BE2C (cell line): Measurements from ENCODE around the gene THAP11. TPM values are rescaled to one million over a fixed set of nuclear protein-coding genes. Genes with fewer than 3 reads are reported as not detected.

Experiments used
- DNase-seq: peaks from one replicate; pipeline ENCODE4 v3.0.0-alpha.2; 2020
- H3K27me3 ChIP-seq: fragments of 250-450 bp; sonication (Bioruptor Pico); 2 replicates; pipeline ENCODE4 v1.5.1; 2020; ENCODE audit warnings: mild to moderate bottlenecking
- H3K36me3 ChIP-seq: fragments of 250-450 bp; sonication (Bioruptor Pico); 2 replicates; pipeline ENCODE4 v1.5.1; 2020; ENCODE audit warnings: mild to moderate bottlenecking
- H3K4me1 ChIP-seq: fragments of 250-450 bp; sonication (Bioruptor Pico); 2 replicates; pipeline ENCODE4 v1.5.1; 2020
- H3K4me3 ChIP-seq: 2 replicates; pipeline ENCODE4 v1.5.1; 2011; ENCODE audit warnings: low read depth, low read length
- H3K9me3 ChIP-seq: fragments of 250-450 bp; sonication (Bioruptor Pico); 2 replicates; pipeline ENCODE4 v1.5.1; 2020
- polyA plus RNA-seq: library from polyadenylated mRNA; unstranded; fragments of >200 nt; gene quantifications from one replicate; pipeline ENCODE4 v1.2.1, GENCODE V29; 2012; ENCODE audit warnings: low read depth, missing spikeins; ENCODE audit not compliant: insufficient read length, insufficient read depth
- TF ChIP-seq, protein P1 (sequence below): IDR thresholded peaks from 2 replicates; pipeline ENCODE4 v1.5.1; 2012; ENCODE audit warnings: mild to moderate bottlenecking, low read depth, low read length

THAP11 gene
- 116 TPM for polyA plus RNA-seq

DNA sequence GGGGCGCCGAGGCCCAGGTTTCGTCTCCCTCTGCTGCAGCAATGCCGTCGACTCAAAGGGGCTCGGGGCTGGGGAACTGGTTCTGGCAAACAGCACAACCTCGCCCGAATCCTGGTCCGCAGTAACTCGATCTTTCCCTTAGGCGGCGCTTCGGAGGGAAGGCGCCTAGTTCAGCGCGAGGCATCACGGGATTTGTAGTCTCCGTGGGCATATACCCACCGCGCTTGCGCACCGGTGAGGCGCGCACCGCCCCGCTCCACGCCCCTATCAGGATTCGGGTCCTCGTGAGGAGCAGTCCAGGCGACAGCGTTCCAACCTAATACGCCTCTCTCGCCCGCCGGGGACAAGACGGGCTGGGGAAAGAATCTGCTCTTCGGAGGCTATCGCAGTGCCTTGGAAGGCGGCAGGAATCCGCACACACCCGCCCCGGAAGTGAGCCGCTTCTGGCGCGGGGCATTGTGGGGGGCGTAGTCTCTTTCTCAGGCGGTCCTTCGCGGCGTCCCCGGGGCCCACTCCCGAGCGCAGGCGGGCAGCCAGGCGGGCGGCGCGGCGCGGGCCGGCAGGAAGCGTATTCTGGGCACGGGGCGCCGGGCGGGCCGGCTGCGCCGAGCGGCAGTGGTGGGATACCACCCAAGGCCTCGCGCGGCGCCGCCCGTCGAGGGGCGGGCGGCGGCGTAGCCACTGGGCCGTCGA lies at the start of gene THAP11:
Gene THAP11 (plus strand): TSS at position 505 of the 693 bp plus-strand sequence. CDS start 235 bp downstream, outside the sequence.
- Histone ChIP-seq H3K4me1 (no peaks in the 10 kb centered on the region), H3K9me3 (no peaks in the 10 kb centered on the region), H3K4me3 (peak within 1 kb of the TSS; percentile 92), H3K27me3 (no peaks in the 10 kb centered on the region), H3K36me3 (no peaks in the 10 kb centered on the region)
- DNase-seq, result peak; percentile 96
- TF ChIP-seq, protein P1, sequence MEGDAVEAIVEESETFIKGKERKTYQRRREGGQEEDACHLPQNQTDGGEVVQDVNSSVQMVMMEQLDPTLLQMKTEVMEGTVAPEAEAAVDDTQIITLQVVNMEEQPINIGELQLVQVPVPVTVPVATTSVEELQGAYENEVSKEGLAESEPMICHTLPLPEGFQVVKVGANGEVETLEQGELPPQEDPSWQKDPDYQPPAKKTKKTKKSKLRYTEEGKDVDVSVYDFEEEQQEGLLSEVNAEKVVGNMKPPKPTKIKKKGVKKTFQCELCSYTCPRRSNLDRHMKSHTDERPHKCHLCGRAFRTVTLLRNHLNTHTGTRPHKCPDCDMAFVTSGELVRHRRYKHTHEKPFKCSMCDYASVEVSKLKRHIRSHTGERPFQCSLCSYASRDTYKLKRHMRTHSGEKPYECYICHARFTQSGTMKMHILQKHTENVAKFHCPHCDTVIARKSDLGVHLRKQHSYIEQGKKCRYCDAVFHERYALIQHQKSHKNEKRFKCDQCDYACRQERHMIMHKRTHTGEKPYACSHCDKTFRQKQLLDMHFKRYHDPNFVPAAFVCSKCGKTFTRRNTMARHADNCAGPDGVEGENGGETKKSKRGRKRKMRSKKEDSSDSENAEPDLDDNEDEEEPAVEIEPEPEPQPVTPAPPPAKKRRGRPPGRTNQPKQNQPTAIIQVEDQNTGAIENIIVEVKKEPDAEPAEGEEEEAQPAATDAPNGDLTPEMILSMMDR, result peak; percentile 78

DNA sequence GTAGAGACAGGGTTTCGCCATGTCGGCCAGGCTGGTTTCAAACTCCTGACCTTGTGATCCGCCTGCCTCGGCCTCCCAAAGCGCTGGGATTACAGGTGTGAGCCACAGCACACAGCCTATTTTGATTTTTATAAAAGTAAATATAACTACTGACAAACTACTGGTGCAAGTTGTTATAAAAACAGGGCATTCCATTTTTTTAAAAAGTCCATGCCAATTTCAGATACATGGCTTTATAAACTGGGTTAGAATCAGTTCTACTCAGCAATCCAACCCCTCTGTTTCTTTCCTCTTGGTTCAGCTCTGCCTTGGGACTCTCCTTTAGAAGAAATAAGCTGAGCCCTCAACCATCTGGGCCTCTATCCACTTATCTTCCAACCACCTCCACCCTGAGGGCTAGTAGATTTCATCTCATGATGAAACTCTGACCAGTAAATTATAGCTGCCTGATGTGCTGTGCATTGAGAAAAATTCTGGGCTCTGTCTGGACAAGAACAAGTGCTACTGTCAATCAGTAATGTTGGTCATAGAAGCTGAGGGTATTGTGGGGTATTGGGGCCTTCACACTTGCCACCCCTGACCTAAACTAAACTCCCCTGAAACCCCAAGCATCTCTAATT lies 45.9 kb upstream of the THAP11 start:
- Histone ChIP-seq H3K4me1 (no peaks in the 10 kb centered on the region), H3K4me3 (no peak overlapping the region), H3K36me3 (peaks cover 15% of the 10 kb centered on the region), H3K27me3 (no peaks in the 10 kb centered on the region), H3K9me3 (no peaks in the 10 kb centered on the region)
- TF ChIP-seq, protein P1, result no peak
- no peak for DNase-seq

DNA sequence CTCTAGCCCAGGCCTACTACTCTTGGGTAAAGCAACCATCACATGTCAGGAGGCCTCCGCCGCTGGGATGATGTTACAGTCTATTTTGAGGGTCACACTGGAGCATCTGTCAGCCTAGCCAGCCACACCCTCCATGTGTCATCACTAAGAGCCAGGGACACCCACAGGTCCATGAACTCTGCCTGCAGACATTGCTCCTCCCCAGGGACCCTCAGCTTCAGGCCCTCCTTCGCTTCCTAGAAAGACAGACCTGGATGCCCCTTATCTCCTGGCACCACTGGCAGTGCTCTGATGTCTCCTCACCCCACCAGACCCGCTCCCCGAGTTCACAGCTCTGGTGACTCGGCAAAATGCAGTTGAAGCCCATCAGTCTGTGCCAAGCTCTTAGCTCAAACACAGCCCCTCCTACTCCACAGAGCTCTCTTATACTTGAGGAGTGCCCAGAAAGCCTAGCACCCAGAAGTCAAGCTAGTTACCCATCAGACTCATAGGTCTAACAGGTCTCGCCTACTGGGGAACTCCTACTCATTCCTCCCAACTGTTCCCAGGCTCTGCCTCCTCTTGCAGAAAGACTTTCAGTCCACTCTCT lies 41.7 kb upstream of the THAP11 start:
- Histone ChIP-seq H3K27me3 (no peaks in the 10 kb centered on the region), H3K4me3 (no peak overlapping the region), H3K4me1 (no peaks in the 10 kb centered on the region), H3K9me3 (no peaks in the 10 kb centered on the region), H3K36me3 (peaks cover 35% of the 10 kb centered on the region)
- peak; percentile 18 for DNase-seq
- TF ChIP-seq, protein P1, result no peak

DNA sequence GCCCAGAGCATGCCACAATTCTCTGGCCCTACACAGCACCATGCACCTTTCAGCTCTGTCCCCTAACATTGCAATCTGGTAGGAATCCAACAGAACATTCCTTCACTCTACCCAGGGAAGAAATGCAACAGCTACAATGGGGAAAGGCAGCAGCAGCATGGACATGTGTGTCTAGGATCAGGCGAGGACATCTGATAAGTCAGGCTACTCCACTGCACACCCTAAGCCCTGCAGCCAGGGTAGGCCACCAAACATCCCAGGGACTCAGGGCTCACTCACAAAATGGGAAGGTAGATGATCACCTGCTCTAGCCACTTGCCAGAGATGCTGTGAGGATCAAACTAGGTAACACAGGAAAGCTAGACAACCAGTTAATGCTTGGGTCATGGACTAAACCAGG lies 40.9 kb upstream of the THAP11 start:
- Histone ChIP-seq H3K27me3 (no peaks in the 10 kb centered on the region), H3K36me3 (peaks cover 35% of the 10 kb centered on the region), H3K4me1 (no peaks in the 10 kb centered on the region), H3K9me3 (no peaks in the 10 kb centered on the region), H3K4me3 (no peak overlapping the region)
- TF ChIP-seq, protein P1, result no peak
- no peak for DNase-seq

DNA sequence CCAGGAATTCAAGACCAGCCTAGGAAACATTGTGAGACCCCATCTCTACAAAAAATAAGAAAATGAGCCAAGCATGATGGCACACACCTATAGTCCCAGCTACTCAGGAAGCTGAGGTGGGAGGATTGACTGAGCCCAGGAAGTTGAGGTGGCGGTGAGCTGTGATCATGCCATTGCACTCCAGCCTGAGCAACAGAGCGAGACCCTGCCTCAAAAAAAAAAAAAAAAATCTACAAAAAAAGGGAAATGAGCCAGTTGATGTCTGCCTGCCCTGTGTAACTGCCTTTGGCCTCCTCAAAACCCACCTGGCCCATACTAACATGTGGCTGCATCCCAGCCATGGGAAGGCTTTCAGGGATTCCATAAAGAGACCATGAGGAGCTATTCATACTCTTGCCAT lies 40.2 kb upstream of the THAP11 start:
- Histone ChIP-seq H3K4me1 (no peaks in the 10 kb centered on the region), H3K36me3 (peaks cover 35% of the 10 kb centered on the region), H3K4me3 (no peak overlapping the region), H3K9me3 (no peaks in the 10 kb centered on the region), H3K27me3 (no peaks in the 10 kb centered on the region)
- TF ChIP-seq, protein P1, result no peak
- DNase-seq, result no peak

DNA sequence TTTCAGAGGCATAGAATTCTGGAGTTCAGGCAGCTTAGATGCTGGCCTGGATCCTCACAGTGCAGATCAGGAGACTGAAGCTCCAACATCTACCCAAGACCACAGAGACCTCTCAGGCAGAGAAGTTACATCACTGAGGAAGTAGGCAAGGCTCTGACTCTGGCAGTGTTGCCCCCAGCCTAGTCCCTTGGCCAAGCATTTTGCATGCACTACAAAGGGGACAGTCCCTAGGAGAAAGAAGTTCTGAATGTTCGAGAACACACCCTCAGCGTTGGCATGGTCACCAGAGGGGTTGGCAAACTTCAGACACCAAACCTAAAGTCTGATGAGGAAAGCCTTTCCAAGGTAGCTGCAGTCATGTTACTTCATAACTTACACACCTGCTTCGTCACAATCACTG lies 38.2 kb upstream of the THAP11 start:
- TF ChIP-seq, protein P1, result no peak
- peaks cover 33% of the 10 kb centered on the region for H3K36me3 ChIP-seq
- no peak for DNase-seq
- H3K9me3 ChIP-seq, result no peaks in the 10 kb centered on the region
- no peaks in the 10 kb centered on the region for H3K27me3 ChIP-seq
- H3K4me3 ChIP-seq, result no peak overlapping the region
- H3K4me1 ChIP-seq, result no peaks in the 10 kb centered on the region
